GM12801 (cell line): ENCODE measurements around the gene TM9SF2.

ENCODE experiments used
- TF ChIP-seq, protein P1 (sequence below): IDR thresholded peaks from one replicate; pipeline ENCODE4 v1.5.1; 2011; ENCODE audit warnings: control low read depth; ENCODE audit not compliant: insufficient read length; ENCODE audit errors: extremely low read depth

TM9SF2 gene, protein sequence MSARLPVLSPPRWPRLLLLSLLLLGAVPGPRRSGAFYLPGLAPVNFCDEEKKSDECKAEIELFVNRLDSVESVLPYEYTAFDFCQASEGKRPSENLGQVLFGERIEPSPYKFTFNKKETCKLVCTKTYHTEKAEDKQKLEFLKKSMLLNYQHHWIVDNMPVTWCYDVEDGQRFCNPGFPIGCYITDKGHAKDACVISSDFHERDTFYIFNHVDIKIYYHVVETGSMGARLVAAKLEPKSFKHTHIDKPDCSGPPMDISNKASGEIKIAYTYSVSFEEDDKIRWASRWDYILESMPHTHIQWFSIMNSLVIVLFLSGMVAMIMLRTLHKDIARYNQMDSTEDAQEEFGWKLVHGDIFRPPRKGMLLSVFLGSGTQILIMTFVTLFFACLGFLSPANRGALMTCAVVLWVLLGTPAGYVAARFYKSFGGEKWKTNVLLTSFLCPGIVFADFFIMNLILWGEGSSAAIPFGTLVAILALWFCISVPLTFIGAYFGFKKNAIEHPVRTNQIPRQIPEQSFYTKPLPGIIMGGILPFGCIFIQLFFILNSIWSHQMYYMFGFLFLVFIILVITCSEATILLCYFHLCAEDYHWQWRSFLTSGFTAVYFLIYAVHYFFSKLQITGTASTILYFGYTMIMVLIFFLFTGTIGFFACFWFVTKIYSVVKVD

DNA sequence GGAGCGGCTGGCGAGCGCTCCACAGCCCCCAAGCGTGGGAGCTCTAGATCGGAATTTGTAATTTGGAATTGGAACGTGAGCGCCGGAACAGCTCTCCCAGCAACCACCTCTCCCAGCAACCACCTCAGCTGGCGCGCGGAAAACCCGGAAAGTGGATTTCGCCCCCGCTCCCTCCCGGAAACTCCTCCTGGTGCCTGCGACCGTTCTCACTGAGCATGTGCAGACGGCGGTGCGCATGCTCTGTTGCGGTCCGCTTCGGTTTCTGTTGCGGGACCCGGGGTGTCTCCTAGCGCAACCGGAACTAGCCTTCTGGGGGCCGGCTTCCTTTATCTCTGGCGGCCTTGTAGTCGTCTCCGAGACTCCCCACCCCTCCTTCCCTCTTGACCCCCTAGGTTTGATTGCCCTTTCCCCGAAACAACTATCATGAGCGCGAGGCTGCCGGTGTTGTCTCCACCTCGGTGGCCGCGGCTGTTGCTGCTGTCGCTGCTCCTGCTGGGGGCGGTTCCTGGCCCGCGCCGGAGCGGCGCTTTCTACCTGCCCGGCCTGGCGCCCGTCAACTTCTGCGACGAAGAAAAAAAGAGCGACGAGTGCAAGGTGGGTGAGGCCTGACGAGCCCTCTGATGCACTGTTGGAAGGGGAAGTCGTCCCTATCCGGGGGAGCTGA, at the start of gene TM9SF2:
TSS of gene TM9SF2 (plus strand) at position 289 of the 664 bp plus-strand sequence. CDS start at position 424, 135 bp downstream.
- TF ChIP-seq, protein P1, sequence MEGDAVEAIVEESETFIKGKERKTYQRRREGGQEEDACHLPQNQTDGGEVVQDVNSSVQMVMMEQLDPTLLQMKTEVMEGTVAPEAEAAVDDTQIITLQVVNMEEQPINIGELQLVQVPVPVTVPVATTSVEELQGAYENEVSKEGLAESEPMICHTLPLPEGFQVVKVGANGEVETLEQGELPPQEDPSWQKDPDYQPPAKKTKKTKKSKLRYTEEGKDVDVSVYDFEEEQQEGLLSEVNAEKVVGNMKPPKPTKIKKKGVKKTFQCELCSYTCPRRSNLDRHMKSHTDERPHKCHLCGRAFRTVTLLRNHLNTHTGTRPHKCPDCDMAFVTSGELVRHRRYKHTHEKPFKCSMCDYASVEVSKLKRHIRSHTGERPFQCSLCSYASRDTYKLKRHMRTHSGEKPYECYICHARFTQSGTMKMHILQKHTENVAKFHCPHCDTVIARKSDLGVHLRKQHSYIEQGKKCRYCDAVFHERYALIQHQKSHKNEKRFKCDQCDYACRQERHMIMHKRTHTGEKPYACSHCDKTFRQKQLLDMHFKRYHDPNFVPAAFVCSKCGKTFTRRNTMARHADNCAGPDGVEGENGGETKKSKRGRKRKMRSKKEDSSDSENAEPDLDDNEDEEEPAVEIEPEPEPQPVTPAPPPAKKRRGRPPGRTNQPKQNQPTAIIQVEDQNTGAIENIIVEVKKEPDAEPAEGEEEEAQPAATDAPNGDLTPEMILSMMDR: no peak

DNA sequence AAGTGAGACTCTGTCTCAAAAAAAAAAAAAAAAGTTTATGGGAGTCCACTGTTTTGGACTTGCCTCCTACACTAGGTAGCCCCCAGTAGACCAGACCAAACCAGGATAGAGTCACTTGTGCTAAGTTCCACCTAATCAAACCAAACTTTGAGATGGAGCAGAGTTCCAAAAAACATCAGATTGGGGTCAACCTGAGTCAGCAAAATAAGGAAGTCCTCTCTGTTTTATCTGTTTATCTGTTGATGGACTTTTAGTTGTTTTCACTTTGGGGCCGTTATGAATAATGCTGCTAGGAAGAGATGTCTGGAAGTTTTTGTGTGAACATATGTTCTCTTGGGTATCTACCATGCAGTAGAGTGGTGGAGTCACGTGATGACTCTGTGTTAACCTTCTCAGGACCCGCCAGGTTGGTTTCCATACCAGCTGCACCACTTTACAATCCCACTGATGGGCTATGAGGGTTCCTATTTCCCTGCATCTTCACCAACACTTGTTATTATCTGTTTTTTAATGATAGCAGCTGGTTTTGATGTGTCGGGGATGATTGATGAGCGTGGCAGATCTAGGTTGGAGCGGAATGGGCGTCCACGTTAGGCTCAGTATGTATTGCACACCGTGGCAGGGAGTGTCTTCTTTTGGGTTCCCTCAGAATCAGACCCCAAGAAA, 46.6 kb upstream of the TM9SF2 start:
- TF ChIP-seq, protein P1: no peak

DNA sequence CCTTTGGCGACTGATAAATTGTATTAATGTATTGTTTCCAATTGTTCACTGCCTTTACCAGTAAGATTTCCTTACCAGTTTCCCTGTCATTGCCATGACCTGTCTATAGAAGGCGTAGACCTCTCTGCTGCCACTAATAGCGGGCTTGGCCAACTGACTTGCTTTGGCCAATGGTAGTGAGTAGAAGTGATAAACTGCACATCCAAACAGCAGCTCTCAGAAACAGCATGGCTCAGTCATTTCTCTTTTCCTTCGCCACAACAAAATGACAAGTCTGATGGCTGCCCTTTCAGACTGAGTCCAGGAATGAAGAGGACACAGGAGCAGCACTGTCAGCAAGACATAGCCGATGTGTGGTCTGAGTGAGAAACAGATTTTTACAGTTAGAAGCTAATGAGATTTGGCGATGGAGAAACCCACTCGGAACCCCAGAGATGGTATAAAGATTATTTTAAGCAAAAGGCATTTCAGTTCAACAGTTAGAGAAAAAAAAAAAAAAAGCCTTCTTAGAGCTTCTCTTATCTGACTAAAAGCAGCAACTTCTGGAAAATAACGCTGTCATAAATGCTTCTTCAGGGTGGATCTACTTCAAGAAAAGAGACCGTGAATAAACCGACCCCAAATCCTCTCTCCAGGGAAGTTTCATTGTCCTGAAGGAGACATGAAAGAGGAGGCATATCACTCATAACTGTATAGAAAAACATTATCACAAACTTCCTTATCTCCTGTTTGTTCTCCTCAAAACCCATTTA, 42.0 kb upstream of the TM9SF2 start:
- TF ChIP-seq, protein P1: no peak

DNA sequence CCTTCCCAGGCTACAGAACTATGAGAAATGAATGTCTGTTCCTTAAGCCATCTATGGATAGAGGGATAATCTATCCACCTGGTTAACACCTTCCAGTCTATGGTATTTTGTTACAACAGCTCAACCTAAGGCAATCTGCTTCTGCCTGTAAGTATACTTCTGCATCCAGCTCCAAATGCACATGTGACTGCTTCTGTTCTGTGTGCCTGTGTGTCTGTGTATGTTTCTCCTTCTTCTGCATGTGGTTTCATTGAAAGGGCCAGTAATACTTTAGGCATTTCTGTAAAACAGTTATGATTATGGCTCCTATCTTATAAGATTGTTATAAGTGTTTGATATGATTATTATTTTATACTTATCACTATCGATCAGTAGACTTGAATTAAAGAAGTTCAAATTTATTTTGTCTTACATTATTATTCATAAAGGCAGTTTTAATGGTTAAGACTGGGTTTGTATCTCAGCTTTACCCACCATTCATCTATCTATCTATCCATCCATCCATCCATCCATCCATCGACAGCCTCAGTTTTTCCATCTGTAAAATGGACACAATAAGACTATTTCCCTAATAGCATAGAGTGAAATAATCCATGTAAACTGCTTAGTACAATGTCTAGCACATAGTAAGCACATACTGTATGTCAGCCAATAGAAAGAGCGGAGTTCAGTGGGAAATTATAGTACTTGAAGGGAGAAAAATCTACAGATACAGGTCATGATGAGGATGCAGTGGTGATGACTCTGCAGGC, 37.5 kb upstream of the TM9SF2 start:
- TF ChIP-seq, protein P1: no peak

DNA sequence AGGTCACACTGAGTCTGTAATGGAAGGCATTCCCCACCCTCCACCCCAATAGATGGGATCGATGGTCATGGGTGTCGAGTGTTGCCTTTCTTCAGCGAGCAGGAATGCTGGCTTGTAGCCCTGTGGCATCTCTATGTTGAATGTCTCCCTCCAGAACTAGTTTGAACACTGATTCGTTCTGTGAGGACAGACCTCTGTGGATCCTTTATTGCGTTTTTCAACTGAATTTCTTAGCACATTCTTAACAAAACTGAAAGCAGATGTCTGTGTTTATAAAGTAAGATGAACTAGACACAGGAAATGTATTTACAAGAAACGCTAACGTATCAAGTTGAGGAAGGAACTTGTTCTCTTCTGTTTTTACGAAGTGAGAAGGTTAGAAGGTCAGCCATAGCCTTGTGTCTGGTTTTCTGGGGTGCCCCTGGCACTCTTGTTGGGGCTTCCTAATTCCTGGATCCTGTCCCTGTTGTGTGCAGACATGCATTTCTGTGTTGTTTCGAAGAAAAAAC, 36.8 kb upstream of the TM9SF2 start:
- TF ChIP-seq, protein P1: no peak

DNA sequence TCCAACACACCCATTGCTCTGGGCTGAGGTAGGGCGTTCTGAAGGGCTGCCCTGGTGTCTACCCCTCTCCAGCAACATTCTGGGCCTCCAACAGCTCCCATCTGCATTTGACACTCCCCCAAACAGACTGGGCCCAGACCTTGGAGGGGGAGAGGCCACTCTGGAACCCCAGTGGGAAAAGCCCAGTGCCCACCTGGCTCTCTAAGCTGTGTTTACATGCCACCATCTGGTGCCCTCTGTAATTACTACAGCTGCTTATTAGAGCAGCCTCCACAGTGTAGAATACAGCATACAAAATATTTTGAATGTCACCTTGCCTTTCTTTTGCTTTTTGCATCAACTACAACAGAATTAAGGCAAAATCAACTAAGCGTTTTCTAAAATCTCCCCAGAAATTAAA, 35.8 kb upstream of the TM9SF2 start:
- TF ChIP-seq, protein P1: no peak
